ENCODE data around the gene ZNF778.
A peak's percentile ranks its signal among the peaks of the same experiment; 100 is the strongest.

Gene ZNF778

DNA sequence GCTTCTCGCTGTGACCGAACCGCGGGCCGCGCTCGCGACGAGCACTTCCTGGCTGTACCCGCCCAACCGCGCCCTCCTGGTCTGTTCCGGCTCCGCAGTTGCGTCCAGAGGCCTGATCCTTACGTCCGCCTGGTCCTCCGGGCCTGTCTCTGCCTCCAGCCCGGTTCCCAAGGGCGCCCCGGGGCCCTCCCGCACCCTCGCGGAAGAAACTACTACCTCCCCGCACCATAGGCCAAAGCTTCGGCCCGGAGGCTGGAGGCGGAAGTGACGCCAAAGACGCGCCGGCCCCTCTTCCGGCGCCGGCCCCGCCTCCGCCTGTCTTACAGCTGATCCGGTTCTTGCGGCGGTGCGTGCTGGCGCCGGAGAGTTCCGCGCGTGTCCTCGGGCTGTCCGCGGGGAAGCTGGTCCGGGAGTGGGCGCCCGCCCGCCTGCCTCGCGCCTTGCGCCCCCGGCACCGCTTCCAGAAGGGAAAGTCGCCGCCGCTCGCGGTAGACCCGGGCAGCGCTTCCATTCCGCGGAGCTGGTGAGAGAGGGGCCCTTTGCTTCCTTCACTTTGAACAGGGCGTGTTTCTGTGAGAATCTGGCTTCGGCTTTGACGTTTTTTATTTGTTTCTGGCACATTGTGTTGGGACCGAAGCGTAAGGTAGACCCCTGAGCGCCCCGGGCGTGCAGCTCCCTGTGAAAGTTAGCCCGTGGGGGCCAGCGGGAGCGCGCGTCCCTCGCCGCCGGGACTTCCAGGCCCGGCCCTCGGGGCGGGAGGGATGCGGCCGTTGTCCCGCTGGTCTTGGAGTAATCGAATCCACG lies at the start of gene ZNF778:
Gene ZNF778 (plus strand): TSS at position 316 of the 804 bp plus-strand sequence. CDS start 3,425 bp downstream, outside the sequence.
- DNase-seq (ENCODE audit: low spot score), result peak; percentile 95

DNA sequence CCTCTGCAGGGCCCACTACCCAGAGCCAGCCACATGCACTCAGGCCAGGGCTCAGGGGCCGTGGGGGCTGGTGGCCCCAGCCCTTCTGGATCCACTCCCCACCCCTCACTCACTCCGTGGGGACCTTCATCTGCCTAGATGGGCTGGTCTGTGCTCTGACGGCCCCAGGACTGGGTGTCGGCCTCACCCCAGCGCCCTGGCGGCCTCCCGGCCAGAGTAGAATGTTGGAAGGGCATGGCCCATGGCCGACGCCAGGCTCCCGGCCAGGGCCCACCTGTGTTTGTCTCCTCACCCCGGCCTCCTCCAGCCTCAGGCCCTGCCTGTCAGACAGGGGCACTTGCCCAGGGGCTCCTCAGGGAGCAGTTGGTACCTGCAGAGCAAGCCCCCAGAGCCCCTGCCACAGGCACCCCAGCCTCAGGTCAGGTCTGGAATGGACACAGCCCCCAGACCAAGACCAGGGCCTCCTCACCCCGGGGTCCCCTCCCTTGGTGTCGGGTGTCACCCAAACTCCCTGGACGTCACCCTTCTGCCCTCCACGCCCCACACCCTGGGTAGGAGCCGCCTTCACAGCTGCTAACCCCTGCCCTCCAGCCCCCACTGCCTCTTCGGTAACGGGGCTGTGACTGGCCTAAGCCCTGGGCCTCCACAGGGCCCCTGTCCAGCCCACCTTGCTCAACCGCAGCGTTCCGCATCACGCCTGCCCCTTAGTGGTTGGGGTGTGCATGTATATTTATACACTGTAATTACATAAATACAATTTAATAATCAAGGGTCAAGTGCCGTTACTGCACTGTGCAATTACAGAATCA lies 48.9 kb upstream of the ZNF778 start:
- no peak for DNase-seq (ENCODE audit: low spot score)

DNA sequence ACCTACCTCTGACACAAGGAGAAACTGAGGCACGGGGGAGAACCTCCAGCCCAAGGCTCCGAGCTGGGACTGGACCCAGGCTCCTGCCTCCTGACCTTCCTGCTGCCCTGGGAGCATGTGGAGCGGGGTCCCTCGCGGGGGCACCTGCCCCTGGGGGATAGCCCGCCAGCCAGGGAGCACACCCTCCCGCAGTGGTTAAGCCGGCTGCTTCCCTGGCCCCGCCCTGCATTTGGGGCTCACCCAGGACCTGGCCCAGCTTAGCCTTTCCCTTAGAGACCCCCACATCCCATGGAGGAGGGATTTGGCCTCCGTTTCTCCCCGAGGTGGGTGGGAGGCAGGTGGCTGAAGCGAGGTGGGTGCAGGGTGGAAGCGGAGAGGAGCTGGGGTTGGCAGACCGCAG lies 47.7 kb upstream of the ZNF778 start:
- no peak for DNase-seq (ENCODE audit: low spot score)

DNA sequence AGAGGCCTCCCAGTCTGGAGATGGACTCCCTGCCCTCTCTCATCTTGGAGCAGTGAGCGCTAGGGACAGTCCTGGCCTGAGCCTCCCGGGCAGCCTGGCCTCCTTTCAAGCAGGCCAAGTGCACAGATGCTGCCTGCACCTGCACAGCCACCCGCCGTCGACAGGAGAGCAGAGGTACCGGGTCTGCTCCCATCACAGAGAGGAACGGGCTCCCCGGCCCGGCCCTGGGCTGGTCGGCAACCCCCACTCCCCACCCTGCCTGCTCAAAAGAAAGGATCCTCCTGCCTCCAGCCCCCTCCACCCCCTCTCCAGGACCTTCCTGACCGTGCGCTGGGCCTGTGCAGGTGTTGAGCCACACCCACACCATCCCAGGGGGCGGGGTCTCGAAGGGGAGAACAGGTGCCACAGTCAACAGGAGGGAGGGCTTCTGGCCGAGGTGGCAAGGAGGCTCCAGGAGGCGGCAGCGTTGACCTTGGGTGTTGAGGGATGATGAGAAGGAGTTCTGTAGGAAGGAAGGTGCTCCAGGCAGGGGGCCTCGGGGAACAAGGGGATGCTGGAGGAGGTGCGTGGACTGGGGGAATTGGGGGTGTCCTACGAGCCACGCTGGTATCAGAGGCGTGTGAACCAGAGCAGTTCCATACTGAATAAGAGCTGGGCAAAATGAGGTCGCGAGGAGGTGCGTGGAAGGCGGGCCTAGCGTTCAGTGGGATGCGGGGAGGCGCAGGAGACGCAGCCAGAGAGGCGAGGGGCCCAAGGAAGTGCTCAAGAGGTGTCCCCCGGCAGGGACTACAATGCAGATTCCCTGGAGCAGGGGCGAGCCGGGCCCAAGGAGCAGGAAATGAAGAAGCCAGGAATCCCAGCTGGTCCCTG lies 46.9 kb upstream of the ZNF778 start:
- DNase-seq (ENCODE audit: low spot score), result no peak

DNA sequence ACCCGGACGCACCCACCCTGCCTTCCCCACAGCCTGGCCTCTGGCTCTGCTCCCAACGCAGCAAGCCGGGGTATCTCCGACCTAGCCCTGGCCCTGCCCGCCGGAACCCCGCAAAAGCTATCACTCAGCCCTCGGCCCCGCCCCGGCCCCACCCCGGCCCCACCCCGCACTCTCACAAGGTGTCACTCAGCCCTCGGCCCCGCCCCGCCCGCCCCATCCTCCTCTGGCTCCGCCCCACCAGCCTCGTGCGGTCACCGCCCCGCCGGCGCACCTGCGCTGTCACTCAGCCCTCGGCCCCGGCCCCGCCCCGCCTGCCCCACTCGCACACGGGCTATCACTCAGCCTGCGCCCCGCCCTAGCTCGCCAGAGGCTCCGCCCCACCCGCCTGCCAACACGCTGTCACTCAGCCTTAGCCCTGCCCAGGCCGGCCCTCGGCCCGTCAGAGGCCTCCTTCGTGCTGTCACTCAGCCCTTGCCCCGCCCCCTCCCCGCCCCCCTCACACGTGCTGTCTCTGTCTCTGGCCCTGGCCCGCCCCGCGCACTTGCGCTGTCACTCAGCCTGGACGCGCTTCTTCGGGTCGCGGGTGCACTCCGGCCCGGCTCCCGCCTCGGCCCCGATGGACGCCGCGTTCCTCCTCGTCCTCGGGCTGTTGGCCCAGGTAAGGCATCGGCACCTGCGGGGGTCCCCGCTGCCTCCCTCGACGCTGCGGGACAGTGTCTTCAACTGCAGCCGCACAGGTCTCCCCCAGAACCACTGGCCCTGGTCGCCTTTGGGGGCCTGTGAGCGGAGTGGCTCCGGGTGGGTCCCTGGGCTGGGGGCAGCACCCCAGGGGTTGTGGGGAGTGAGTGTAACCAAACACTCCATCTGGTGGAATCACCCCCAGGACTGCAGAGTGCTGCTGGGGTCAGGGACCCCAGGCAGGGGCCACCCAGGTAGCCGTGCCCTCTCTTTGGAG lies 46.0 kb upstream of the ZNF778 start, which contains the start of gene CDH15:
Gene CDH15 (plus strand): TSS at position 533 of the 955 bp plus-strand sequence. CDS start 84 bp downstream, at position 617.
- peak; percentile 97 for DNase-seq (ENCODE audit: low spot score)

DNA sequence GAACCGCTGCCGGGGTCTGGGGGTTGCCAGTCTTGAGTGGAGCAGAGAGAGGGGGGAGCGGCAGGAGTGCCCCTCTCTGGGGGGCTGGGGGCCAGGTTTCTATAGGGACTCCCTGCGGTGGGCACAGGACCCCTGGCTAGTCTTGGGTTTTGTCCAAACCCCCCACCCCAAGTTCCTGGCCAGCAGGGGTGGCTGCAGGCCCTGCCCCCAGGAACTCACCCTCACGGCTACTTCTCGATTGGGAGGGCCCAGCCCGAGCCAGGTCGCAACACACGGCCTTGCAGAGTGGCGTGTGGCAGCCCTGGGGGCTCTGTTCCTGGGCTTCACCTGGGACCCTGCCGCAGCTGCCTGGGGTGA lies 45.4 kb upstream of the ZNF778 start:
- DNase-seq (ENCODE audit: low spot score), result no peak

DNA sequence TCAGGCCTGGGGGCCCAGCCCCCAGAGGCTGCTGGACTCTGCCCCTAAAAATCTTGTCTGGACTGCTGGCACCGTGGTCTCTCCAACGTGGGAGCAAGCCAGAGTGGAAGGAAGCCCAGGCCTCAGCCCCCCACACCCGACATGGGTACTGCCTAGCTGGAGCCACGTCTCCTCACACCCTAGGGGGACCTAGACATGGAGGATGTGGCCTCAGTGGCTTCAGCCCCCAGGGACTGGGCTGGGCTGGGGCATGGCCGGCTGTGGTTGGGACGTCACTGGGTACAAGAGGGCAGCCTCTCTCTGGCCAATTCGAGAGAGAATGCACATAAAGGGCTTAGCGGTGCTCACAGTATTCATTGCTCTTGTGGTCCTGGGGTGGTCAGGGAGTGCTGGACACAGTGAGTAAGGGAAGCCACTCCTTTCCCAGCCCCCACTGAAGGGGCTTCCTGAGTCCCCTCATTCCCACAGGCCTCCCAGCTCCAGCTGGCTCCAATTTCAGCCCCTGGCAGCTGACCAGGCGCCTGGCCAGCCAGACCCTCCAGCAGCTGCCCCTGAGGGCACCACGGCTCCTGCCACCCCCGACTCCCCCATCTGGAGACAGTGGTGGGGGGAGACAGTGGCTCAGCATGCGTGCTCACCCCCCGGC lies 44.9 kb upstream of the ZNF778 start:
- DNase-seq (ENCODE audit: low spot score), result peak; percentile 40

DNA sequence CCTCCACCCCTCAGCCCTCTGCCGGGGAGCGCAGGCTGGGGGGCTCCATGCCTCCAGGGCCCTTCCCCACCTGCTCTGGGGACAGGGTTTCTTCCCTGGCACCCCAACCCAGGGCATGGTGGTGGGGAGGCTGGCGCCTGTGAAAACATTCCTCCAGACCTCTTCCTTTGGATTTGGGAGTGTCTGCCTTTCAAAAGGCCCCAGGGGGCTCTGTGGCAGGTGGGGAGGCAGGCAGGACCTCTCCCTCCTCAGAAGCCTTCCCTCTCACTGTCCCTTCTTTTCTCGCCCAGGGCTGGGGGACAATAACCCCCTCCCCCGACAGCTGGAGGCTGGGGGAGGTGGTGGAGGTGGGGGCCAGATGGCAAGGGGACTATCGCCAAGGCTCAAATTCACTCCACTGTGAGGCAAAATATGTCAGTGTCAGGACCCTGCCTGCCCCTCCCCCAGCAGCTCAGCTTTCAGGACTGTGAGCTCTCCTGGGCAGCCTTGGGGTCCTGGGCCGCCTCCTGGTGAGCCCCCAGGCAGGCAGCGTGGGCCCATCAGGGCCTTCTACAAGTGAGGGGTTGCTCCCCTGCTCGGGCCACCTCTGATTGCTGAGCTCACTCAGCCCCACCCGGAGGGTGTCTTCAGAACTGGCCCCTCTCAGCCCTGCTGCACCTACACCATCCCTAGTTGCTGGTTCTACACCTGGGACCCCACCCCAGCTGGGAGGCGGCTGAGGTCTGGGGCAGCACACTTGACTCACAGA lies 44.2 kb upstream of the ZNF778 start:
- DNase-seq (ENCODE audit: low spot score), result no peak

DNA sequence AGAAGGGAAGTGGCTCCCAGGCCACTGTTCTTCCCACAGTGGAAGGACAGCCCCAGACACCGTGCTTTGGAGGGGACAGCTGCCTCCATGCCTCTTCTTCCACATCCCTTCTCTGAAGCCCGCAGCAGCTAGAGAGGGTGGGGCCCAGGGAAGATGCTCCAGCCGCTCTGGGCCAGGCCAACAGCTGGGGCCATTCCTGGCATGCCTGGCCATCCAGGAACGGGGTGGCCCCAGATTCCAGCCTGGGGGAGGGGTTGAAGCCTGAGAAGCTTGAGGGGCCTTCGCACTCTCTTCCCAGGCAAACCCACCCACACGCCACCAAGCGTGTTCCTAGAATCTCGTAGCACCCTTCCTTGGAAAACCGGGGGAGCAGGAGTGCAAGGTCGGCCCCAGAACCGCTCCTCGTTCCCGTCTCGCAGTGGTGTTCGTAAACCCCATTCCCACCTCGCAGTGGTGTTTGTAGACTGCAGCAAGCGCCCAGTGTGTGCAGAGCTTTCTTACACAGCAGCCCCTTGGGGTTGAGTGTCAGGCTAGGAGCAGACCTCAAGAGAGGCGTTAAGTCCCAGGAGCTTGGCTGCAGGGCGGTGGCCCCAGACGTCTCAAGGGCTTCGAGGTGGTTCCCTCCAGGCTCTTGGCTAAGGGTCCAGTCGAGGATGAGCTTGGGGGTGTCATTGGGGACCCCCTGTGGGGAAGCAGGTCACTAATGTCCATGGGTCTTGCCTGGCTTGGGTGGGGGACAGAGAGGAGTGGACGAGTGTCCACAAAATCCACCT lies 43.3 kb upstream of the ZNF778 start:
- DNase-seq (ENCODE audit: low spot score), result no peak

DNA sequence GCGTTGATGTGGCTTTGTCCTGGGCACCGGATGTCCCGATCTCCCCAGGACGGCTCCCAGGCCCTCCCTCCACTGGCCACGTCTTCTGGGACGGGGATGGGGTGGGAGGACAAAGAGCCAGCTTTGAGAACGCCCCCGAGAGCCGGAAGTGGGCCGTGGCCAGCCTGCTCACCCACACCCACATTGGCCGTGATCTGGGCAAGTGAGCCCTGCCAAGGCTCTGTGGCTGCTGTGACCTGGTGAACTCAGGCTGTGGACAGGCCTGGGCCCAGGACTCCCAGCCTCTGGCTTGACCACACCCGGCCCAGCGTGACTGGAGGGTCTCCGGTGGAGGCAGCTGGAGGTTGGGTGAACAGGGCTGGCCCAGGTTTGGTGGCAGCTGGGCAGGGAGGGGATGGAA lies 42.6 kb upstream of the ZNF778 start:
- DNase-seq (ENCODE audit: low spot score), result no peak

DNA sequence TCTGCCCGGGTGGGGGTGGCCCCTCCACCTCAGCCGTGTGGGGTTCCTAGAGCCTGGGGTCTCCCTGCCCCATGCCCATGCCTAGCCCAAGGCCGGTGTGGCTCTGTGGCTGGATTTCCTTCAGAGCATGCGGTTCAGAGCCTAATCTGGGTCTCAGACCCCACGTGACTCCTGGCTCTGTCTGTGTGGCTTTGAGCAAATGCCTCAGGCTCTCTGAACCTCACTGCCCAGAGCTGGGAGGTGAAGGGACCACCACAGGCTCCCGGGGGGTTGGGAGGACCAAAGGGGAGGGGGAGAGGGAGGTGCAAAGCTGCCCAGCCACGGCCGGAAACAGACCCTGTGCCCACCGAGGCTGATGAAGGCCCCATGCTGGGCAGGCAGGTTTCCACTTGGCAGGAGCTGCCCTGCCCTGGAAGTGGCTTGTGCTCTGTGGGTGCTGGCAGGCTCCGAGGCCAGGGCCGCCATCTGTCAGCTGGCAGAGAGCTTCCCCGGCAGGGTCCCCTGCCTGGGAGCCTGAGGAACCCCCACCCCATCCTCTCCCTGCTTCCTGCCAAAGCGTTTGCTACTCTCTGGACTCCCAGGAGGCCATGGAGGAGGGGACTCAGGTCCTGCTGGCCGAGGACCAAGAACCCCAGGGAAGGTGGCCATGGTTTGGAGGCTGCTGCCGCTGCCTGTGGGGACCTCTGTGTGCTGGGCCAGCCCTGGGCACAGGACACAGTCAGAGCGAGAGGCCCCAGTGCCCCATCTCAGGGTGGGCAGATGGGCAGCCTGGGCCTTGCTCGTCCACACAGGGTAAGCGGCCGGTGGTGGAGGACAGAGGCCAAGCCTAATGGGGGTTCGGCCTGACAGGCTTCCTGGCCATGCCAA lies 42.0 kb upstream of the ZNF778 start:
- no peak for DNase-seq (ENCODE audit: low spot score)

DNA sequence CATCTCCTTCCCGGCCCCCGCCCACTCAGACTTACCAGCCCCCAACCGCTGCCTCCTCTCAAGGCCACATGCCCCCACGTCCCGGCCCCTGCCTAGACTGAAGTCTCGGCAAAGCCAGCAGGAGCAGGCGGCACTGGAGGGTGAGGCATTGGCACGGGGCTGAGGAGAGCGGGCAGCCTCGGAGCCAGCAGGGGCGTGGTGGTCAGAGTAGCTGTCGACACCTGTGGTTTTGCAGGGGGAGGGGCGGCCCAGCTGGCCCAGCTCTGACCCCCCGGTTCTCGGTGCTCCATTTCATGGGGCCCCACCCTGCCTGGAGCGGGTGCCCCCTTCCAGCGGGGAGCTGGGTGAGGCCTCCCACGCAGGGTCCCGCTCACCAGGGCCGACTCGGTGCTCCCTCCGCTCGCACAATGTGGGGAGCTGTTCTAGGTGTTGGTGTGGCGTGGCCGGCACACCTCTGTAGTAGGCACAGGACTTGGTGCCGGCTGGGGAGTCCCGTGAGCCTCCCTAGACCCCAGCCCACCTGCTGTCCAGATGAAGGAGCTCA lies 41.3 kb upstream of the ZNF778 start:
- no peak for DNase-seq (ENCODE audit: low spot score)

DNA sequence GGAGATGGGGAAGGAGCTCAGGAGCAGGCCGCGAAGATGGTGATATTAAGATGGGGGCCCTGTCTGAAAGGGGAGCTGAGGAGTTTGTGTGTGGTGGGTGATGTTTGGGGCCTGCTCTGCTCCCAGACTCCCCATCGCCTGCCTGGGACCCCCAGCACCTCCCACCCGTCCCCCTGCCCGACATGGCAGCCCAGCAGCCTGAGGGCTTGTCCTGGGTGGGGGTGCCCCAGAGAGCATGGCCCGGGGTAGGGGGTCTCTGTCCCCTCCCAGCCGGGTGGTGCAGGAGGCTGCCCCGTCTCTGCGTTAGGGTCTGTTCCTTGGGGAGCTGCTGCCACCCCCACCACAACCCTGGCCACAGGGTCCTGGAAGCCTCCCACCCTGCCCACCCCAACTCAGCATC lies 40.8 kb upstream of the ZNF778 start:
- DNase-seq (ENCODE audit: low spot score), result no peak

DNA sequence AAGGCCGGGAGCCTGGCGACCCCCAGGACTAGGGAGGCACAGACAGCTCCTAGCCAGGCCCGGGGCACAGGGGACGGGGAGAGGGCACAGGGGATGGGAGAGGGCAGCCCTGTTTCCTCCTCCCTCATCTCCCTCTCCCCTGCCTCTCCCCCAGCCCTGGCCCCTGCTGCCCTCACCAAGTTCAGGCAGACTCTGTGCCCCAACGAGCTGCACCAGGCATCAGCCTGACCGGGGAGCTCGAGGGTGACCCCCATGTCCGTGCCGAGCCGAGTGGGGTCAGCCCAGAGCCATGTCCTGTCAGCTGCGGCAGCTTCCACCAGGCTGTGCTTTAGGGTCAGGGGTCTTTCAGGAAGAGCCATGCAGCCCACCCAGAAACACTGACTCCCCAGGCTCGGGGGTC lies 40.0 kb upstream of the ZNF778 start:
- DNase-seq (ENCODE audit: low spot score), result no peak

DNA sequence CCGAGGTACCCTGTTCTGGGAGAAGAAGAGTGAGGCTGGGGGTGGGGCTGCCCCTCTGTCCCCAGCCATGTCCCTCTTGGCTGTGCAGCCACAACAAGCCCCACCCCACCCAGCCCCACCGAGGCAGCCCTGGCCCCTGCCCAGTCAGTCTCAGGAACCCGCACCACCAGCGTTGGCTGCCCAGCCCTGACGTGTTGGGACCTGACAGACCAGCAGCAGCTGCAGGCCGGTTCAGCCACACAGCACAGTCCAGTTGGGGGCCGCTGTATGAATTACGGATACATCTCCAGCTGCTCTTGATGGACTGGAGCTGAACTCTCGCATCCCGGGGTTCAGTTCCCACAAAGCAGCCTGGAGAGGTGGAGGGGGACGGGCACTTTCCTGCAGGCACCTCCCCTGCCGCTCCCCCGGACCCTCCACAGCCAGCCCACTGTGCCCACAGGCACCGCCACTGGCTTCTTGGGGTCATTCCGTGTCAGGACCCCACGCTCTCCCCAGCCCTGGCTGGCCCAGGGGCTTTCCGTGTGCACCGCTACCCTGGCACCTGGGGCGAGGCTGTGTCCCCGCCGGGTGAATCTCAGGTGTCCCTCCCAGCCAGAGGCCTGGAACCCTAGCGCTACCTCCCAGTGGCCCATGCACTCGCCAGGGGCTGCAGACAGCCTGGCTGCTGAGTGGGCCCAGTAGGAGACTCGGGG lies 38.9 kb upstream of the ZNF778 start:
- DNase-seq (ENCODE audit: low spot score), result no peak

DNA sequence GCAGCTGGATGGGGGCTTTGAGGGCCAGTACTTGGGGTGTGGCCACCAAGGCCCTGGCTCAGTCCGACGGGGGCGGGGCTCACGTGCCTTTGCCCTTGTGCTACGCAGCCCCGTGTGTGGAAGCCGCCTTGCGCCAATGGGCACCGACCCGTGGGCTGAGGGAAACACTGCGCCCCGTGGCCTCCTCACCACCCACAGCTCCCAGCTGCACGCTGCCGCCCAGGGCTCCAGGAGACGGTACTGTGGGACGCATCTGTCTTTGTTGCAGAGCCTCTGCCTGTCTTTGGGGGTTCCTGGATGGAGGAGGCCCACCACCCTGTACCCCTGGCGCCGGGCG lies 38.4 kb upstream of the ZNF778 start:
- no peak for DNase-seq (ENCODE audit: low spot score)

DNA sequence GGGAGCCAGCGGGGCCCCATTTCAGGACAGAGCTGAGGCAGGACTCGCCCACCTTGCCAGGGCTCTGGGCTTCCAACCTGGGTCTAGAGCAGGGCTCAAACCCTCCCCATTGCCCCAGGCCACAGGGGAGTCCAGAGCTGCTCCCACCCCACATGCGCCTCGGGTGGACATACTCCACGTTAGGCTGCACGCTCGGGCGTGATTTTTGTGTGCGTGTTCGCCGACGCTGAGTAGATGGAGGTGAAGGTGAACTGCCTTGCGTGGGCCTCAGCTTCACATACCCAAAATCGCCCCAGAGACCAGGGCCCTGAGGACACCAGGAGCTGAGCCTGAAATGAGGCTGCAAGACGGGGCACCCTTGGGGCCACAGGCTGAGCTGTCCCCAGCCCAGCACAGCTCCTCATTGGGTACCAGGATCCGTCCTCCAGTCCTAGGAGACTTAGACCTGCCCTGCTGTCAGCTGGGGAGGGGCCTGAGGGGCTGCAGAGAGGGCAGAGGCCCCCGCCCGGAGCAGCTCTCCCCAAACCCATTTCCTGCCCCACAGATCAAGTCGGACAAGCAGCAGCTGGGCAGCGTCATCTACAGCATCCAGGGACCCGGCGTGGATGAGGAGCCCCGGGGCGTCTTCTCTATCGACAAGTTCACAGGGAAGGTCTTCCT lies 37.7 kb upstream of the ZNF778 start:
- DNase-seq (ENCODE audit: low spot score), result no peak

All from hepatic stellate cell (primary cell).